HepG2 (cell line): Measurements from ENCODE around the gene SPSB2.
A peak's percentile ranks its signal among the peaks of the same experiment; 100 is the strongest.

Experiments used
- ELF1 ChIP-seq: sonication (generic); formaldehyde crosslinking; IDR thresholded peaks from 2 replicates; pipeline ENCODE4 v1.4.0; 2020; ENCODE audit warnings: missing genetic modification reagents
- GATAD2A ChIP-seq: IDR thresholded peaks from 2 replicates; pipeline ENCODE4 v1.6.1; 2016
- POLR2A ChIP-seq, 2 experiments: IDR thresholded peaks; 2 replicates each; pipeline ENCODE4 v1.6.1; 2011; ENCODE audit warnings: low read depth in 2 of 2, low read length in 2 of 2, mild to moderate bottlenecking in 1 of 2, moderate library complexity in 1 of 2; ENCODE audit not compliant: insufficient read depth in 1 of 2
- REL ChIP-seq: sonication (generic); formaldehyde crosslinking; conservative IDR thresholded peaks from 2 replicates; pipeline ENCODE4 v1.8.0; 2022; ENCODE audit warnings: mild to moderate bottlenecking, missing genetic modification reagents, moderate library complexity
- SATB2 ChIP-seq: sonication (generic); formaldehyde crosslinking; IDR thresholded peaks from 2 replicates; pipeline ENCODE4 v1.5.0; 2020; ENCODE audit warnings: missing genetic modification reagents
- SMC3 ChIP-seq: IDR thresholded peaks from 2 replicates; pipeline ENCODE4 v1.6.1; 2011; ENCODE audit warnings: low read length, improper control_type of control experiment
- TAF1 ChIP-seq: sonication (generic); formaldehyde crosslinking; IDR thresholded peaks from 2 replicates; pipeline ENCODE4 v1.4.0; 2020; ENCODE audit warnings: missing genetic modification reagents
- TRIM24 ChIP-seq: sonication (generic); formaldehyde crosslinking; IDR thresholded peaks from 2 replicates; pipeline ENCODE4 v1.8.0; 2022; ENCODE audit warnings: mild to moderate bottlenecking, missing genetic modification reagents
- ZNF234 ChIP-seq: sonication (generic); formaldehyde crosslinking; conservative IDR thresholded peaks from 2 replicates; pipeline ENCODE4 v1.5.1; 2020; ENCODE audit warnings: mild to moderate bottlenecking, missing genetic modification reagents
- TF ChIP-seq, protein P1 (sequence below): sonication (generic); formaldehyde crosslinking; IDR thresholded peaks from 2 replicates; pipeline ENCODE4 v1.5.0; 2020; ENCODE audit warnings: mild to moderate bottlenecking, missing genetic modification reagents, moderate library complexity
- TF ChIP-seq, protein P2 (sequence below): sonication (generic); formaldehyde crosslinking; IDR thresholded peaks from 2 replicates; pipeline ENCODE4 v1.5.0; 2020; ENCODE audit warnings: missing genetic modification reagents
- TF ChIP-seq, protein P3 (sequence below), 2 experiments: IDR thresholded peaks; 2 replicates each; pipeline ENCODE4 v1.6.1; 2011 to 2012; ENCODE audit warnings: low read length in 2 of 2, borderline replicate concordance in 1 of 2, low read depth in 1 of 2, mild to moderate bottlenecking in 1 of 2, moderate library complexity in 1 of 2
- TF ChIP-seq, protein P4 (sequence below): sonication (generic); formaldehyde crosslinking; IDR thresholded peaks from 2 replicates; pipeline ENCODE4 v1.5.0; 2020; ENCODE audit warnings: missing genetic modification reagents

DNA sequence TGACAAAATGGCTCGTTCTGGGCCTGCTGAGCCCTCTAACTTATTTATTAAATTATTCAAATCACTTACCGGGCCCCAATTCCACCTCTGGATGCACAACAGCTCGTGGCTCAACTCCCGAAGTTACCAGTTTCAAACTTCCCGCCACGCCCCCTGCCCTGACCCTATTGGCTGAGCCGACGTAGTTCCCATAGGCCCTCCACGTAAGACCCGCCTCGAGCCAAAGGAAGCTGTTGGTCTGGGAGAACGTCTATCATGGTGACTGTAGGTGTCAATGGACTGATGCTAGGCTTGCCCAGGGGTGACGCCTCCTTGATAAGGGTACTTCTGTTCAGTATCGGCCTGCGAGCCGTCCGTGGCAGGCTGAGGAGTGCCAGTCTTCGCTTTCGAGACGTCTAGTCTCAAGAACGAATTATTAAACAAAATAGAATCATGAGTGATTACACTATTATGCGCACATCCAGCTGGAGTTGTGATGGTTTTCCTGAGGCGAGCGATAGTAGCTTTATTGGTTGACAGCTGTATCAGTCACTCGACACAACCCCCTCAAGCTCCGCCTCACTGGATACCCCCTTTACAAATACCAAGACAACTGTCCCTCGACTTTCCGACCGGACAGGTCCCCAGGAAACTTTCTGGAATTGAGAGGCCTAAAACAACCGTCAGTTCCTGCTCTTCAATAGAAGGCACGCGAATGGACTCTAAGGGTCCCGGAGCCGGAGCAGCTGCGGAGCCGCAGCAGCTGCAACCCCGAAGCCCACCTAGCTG is 21.8 kb downstream of the SPSB2 start, which contains the start of gene CDCA3:
- TF ChIP-seq SATB2 (CRISPR knock-in tag) = no peak
- TF ChIP-seq, protein P1, sequence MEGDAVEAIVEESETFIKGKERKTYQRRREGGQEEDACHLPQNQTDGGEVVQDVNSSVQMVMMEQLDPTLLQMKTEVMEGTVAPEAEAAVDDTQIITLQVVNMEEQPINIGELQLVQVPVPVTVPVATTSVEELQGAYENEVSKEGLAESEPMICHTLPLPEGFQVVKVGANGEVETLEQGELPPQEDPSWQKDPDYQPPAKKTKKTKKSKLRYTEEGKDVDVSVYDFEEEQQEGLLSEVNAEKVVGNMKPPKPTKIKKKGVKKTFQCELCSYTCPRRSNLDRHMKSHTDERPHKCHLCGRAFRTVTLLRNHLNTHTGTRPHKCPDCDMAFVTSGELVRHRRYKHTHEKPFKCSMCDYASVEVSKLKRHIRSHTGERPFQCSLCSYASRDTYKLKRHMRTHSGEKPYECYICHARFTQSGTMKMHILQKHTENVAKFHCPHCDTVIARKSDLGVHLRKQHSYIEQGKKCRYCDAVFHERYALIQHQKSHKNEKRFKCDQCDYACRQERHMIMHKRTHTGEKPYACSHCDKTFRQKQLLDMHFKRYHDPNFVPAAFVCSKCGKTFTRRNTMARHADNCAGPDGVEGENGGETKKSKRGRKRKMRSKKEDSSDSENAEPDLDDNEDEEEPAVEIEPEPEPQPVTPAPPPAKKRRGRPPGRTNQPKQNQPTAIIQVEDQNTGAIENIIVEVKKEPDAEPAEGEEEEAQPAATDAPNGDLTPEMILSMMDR (CRISPR knock-in tag) = no peak
- peak; percentile 47; the same call in 1 of the 2 replicates for TF ChIP-seq REL
- no peak for TF ChIP-seq GATAD2A (CRISPR knock-in tag)
- TF ChIP-seq ELF1 (CRISPR knock-in tag) = no peak
- TF ChIP-seq, protein P2, sequence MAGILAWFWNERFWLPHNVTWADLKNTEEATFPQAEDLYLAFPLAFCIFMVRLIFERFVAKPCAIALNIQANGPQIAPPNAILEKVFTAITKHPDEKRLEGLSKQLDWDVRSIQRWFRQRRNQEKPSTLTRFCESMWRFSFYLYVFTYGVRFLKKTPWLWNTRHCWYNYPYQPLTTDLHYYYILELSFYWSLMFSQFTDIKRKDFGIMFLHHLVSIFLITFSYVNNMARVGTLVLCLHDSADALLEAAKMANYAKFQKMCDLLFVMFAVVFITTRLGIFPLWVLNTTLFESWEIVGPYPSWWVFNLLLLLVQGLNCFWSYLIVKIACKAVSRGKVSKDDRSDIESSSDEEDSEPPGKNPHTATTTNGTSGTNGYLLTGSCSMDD = no peak
- peak; percentile 84 to 95 for TF ChIP-seq POLR2A (IDR thresholded peaks at IDR 0.05; ENCODE audit: insufficient read depth in 1 of 2, low read depth in 2 of 2, low read length in 2 of 2)
- no peak for TF ChIP-seq ZNF234
- TF ChIP-seq, protein P3, sequence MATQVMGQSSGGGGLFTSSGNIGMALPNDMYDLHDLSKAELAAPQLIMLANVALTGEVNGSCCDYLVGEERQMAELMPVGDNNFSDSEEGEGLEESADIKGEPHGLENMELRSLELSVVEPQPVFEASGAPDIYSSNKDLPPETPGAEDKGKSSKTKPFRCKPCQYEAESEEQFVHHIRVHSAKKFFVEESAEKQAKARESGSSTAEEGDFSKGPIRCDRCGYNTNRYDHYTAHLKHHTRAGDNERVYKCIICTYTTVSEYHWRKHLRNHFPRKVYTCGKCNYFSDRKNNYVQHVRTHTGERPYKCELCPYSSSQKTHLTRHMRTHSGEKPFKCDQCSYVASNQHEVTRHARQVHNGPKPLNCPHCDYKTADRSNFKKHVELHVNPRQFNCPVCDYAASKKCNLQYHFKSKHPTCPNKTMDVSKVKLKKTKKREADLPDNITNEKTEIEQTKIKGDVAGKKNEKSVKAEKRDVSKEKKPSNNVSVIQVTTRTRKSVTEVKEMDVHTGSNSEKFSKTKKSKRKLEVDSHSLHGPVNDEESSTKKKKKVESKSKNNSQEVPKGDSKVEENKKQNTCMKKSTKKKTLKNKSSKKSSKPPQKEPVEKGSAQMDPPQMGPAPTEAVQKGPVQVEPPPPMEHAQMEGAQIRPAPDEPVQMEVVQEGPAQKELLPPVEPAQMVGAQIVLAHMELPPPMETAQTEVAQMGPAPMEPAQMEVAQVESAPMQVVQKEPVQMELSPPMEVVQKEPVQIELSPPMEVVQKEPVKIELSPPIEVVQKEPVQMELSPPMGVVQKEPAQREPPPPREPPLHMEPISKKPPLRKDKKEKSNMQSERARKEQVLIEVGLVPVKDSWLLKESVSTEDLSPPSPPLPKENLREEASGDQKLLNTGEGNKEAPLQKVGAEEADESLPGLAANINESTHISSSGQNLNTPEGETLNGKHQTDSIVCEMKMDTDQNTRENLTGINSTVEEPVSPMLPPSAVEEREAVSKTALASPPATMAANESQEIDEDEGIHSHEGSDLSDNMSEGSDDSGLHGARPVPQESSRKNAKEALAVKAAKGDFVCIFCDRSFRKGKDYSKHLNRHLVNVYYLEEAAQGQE (IDR thresholded peaks at IDR 0.05; ENCODE audit: borderline replicate concordance in 1 of 2, low read depth in 1 of 2, low read length in 2 of 2) = no peak
- no peak for TF ChIP-seq SMC3
- 0 out of 2 replicates have a peak, but pooled peaks have one; percentile 14 for TF ChIP-seq TAF1 (CRISPR knock-in tag)
- TF ChIP-seq, protein P4, sequence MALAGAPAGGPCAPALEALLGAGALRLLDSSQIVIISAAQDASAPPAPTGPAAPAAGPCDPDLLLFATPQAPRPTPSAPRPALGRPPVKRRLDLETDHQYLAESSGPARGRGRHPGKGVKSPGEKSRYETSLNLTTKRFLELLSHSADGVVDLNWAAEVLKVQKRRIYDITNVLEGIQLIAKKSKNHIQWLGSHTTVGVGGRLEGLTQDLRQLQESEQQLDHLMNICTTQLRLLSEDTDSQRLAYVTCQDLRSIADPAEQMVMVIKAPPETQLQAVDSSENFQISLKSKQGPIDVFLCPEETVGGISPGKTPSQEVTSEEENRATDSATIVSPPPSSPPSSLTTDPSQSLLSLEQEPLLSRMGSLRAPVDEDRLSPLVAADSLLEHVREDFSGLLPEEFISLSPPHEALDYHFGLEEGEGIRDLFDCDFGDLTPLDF (CRISPR knock-in tag) = peak; percentile 82
- TF ChIP-seq TRIM24 (CRISPR knock-in tag) = no peak
